GM19324 (cell line): ENCODE data around the gene PAX3.

Source experiments
- ATAC-seq: cut with Tn5 transposase; IDR thresholded peaks from one replicate; pipeline ENCODE4 v1.9.1; 2021; ENCODE audit warnings: mild to moderate bottlenecking, moderate library complexity; ENCODE audit not compliant: unreplicated experiment, low FRiP score

PAX3 gene

DNA sequence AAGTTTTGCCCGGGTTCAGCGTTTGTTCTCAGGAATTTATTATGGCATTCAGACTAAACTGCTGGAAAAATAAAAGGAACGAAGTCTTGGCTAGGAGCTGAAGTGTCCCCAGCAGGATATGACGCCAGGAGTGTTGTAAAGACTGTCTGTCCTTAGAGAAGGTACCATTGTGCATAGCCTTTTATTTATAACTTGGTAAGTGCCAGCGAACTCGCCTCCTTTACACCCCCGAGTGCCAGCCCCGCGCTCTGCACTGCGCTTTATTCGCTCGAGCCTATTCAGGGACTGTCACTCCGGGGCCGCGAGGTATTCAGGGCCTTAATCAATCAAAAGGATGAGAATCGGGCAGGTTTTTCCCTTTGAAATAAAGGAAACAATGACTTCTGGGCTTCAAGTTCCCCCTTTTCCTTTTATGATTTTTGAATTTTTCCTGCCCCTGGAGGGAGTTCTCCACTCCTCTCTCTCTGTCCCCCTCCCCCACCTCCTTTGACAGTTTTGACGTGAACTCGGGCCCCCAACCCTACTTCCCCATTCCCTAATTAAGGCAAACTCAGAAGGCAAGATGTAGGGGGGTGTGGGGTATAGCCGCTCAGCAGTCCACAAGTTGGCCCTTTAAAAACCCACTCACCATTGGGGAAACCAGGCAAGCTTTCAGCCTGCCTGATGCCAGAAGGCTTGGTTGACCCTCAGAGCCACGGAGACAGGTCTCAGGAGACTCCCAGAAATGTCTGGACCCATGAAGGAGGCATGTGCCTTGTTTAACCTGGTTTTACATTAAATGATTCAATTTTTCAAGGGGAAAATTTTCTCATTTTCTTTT is 1.3 kb upstream of the PAX3 start:
- no peak for ATAC-seq

DNA sequence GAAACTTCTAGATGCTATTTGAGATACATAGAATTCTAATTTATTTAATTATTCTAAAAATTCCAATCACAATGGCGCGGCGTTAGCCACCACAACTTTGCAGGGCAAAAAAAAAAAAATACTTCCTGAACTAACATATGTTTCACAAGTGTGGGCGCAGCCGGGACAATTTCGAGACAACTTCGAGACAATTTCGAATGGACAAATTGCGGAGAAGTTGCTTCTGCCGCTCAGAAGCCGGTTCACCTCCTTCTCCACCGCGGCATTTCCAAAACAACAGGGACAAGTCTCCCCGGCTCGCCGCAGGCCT is 842 bp downstream of the PAX3 start:
- ATAC-seq, result no peak

GRCh38 chr2:222297600-222297935 is 1.2 kb downstream of the PAX3 start:
- no peak for ATAC-seq

DNA sequence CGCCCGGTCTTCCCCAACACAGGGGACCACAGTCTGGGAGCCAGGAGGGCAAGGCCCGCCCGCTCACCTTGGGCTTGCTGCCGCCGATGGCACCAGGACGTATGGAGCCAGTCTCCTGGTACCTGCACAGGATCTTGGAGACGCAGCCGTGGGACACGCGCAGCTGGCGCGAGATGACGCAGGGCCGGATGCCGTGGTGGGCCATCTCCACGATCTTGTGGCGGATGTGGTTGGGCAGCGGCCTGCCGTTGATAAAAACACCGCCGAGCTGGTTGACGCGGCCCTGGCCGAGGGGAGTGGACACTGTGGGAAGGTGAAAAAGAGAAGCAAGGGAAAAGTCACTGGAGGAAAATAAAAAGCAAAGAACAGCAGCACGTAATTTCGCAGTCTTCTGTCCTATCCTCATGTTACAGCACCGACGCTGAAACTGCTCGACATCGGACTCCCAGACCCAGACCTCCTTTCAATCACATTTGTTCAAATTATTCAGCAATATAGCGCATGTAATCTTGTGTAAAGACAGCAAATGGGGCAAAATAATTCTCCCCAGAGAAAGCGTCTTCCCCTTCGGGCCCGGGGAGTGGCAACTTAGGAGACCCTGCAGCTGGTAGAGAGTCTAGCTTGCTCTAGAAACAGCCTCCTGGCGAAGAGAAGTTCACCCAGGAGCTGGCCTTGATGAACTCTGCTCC is 1.7 kb downstream of the PAX3 start:
- ATAC-seq, result no peak

- no peak for ATAC-seq
These were observed 2.5 kb downstream of the PAX3 start for GRCh38 chr2:222296311-222296741.

GRCh38 chr2:222295368-222296062 is 3.3 kb downstream of the PAX3 start:
- no peak for ATAC-seq

GRCh38 chr2:222294996-222295367 is 3.8 kb downstream of the PAX3 start:
- ATAC-seq, result no peak

DNA sequence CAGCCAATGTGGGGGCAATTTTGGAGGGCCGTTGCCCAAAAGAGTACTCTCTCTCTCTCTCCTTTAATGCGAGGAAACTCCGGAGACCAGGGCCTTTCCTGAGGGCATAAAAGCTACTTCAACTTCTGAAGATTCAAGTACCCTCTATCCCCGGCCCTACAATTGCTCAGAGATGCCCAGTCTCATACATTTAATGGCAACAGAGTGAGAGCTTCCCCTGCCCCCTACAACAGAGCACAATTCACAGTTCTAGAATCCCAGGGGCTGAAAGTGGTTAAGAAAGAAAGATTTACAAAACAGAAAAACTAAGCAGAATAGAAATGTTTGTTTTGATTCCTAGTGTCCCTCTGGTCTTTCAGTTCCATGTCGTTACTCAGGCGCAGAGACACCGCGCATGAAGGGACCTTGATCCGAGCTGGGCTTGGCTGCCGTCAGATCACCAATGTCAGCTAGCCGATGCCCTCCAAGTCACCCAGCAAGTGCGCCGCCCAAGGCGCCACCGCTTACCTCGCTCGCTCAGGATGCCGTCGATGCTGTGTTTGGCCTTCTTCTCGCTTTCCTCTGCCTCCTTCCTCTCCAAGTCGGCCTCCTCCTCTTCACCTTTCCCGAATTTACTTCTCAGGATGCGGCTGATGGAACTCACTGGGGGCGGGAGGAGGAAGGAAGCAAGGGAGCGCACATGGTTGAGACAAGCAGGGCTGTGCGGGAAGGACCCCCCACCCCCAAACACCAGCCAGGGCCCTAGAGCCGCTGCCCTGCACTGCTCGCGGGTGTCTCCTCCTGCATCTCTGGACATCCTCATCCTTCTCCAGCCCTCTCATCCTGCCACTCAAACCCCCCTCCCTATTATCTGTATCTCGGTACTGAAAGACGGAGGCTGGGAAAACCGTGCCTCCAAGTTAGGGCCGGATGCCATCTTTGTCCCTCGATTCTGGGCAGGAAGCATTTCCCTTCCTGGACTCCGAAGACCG is 4.9 kb downstream of the PAX3 start:
- ATAC-seq, result no peak

DNA sequence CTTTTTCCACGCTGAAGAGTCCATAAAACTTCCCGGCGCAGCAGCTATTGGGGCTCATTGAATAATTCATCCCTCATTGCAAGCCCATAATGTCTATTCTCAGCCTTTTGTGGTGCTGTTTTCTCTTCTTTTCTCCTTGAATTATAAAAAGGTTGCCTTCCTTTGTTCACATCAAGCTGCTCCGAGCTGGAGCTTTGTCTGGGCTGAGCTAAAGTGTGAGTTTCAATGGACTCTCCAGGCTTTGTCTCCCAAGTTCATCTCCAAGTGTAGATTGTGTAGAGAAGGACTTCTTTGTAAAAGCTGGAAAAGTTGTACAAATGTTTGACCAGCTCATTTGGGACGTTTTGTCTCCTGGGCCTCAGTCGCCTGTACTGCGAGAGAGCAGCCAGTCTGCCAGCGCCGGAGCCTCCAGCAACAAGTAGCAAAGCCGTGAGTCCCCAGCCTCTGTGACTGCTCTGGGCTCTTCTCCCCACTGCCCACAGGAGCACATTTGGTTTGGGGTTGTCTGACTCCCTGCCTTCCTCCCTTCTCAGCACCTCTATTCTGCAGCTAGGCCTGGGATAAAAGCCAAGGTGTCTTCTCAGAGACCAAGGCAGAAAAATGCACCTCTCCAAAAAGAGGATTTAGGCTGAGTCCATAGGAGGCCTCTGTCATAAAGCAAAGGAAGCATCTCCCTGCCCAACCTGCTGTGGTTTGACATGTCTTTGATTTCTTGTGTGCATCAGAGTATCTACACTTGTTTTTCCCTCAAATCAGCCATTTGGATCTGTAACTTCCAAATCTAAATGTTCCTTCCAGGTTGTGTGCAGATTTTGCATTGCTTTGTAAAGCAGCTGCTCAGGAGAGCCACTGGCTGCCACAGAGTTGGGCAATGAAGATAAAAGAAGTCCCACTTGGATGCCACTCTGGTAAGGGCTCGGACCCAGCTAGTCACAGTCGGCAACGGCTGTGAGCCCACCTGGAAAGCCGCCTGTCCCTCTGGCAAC is 6.4 kb downstream of the PAX3 start:
- no peak for ATAC-seq

- no peak for ATAC-seq
These were observed 7.3 kb downstream of the PAX3 start for GRCh38 chr2:222291485-222291841.

GRCh38 chr2:222290736-222291484 is 7.9 kb downstream of the PAX3 start:
- no peak for ATAC-seq

GRCh38 chr2:222290401-222290735 is 8.4 kb downstream of the PAX3 start:
- ATAC-seq, result no peak

DNA sequence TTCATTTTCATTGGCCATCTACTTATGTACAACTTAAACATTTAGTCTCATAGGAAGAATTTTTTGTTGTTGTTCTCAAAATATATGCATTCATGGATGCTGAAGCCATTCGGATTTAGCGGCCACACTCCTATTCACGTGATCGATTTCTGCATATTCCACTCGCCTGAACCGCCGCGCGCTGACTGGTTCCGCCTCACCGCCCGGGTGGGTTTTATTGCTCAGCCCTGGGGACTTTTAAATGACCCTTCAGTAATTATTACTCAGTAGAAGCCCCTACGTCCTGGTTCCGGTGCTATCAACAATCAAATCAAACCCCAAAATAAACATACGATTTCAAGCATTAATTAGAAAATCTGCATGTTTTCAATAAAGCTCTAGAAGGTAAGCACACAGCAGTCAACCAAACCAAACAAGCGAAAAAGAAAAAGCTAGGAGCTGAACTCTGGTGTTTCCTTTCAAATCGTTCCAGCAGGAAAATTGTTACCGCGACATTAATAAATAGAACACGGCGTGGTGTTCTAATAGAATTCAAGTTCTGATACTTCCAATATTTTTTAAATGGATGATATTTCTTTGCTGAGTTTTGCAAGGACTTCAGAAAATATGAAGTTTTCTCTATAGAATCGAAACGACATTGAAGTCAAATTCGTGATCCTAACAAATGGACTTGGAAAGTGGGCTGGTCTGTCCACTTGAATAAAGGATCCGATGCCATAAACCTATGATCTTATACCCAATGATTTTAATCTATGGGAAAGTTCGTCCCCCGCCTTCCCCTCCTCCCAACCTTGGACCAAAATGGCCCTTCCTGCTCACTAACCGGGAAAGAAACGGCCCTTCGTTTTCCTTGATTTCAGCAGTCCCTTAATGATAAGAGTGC is 9.3 kb downstream of the PAX3 start:
- ATAC-seq, result no peak

DNA sequence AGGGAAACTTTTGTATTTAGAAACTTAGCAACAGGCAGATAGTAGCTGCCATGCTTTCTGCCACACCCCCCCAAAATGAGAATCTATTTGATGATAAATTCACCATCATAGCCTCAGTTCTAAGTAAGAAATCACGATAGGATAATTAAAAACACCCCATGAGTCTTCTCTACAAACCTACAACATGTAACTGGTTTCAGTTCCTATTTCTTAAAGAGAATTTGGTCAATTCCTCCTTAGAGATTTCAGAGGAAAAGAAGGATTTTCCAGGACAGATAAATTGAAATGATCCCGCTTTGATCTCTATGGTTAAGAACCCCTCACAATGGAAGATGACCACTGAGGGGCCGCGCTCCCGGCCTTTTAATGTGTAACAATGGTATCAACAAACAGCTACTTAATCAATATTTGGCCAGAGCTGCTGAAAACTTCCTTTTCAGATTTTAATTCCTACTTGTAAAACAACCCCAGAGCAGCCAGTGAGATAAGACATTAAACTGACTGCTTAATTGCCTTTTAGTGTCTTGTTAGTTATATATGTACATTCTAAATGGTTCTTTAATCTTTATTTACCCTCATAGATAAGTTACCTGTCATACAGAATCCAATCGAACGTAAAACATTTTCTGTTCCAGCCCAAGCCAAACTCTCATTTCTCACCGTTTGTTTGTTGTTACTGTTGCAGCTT is 10.1 kb downstream of the PAX3 start:
- no peak for ATAC-seq

- ATAC-seq, result no peak
These were observed 10.8 kb downstream of the PAX3 start for GRCh38 chr2:222287862-222288479.

DNA sequence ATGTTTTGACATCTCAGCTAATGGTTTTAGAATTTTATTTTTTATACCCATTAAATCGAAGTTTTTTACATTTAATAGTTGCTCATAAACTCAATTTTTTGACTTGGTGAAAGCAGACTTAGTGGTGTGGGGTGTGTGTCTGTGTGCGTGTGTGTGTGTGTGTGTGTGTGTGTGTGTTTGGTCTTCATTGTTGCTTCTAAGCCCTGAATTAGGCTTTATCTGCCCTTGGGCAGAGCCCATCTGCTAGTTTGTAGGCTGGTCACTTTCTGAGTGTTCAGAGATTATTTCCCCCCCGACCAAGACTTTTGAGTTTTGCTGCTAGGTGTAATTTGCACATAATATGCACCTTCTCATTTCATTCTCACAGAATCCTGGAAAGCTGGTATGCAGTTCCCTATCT is 14.3 kb downstream of the PAX3 start:
- no peak for ATAC-seq

- no peak for ATAC-seq
These were observed 15.2 kb downstream of the PAX3 start for GRCh38 chr2:222283634-222284033.
